ENCODE results near the gene DIP2C.

GRCh38 chr10:599767-600166 lies 89.7 kb downstream of the DIP2C start:
- no peak for TF ChIP-seq CTCF (IDR thresholded peaks at IDR 0.05; ENCODE audit: borderline replicate concordance, extremely low read depth, low read length, poor library complexity, severe bottlenecking)
- no peak for TF ChIP-seq EZH2 (IDR thresholded peaks at IDR 0.05; ENCODE audit: borderline replicate concordance, low read depth, low read length, severe bottlenecking)

Measured in DND-41 (cell line).